Hepatic stellate cell (primary cell): ENCODE results near the gene ELOVL6.
"Not testable (repeated sequence)": the region's sequence is repeated elsewhere in the genome, so short reads cannot be mapped to it uniquely, and the experiment has no call there.

ENCODE experiments used
- DNase-seq: peaks from one replicate; pipeline ENCODE4 v3.0.0; 2011; ENCODE audit warnings: low spot score

Gene ELOVL6

DNA sequence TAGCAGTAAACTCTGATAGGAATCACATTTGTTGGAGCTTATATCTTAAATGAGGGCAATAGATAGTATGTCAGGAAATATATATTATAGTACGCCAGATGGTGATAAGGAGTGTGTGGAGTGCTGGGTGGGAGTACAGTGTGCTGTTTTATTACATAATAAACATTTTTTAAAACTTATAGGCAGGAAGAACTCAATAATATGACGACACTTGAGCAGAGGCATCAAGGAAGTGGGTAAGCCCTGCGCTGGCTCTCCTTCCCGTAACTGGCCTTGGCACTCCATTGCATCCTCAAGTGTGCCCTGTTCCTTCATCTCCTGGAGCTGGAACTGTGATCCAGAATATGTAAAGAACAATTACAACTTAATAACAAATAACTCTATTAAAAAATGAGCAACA lies 123.8 kb downstream of the ELOVL6 start:
- DNase-seq: no peak

DNA sequence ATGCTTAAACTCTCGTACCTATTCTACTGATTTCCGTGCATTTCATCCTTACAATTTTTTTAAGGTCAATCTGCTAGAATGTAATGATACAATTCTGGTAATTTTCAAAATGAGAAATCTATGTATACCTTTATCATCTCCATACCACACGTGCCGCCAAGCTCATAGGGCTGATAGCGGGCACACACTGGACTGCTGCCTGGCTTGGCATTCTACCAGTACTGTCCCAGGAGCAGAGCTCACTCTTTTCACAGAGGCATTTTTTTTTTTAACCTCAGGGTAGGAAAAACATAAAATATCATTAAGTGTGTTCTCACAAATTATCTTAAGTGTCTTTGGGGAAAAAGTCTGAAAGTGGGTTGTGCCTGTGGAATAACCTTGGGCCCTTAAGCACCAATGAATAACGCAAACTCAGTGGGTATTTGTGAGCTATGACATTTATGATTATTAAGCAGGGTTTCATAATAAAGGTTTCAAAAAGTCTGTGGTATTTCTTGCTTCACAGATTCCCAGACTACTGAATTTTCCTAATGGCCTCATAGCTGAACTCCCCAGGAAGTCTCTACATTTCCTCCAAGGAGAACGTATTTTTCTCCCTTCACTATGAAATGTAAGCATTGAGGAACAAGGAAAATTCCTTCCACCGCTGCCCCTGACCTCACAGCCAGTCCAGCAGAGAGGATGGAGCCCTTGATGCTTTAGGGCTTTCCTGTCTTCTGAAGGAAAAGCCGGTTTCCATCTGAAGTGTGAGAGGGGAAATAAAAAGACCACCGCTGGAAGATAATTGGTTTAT lies 125.2 kb downstream of the ELOVL6 start:
- no peak for DNase-seq

DNA sequence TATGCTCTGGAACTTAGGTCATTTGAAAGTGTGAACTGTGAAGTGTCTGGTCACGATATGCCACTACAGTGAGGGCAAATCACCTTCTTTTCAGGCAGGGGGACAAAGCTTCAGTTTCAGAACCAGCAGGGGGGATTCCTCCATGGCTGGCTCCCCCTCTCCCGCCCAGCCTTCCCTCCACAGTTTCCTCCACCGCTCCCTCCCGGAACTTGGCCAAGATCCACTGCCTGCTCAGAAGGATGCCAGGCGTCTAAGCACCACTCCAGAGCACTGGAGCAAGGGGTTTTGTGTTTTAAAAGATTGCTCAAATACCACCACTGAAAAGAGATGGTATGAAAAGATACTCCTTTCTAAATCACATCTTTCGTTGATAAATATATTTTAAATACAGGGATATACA lies 126.9 kb downstream of the ELOVL6 start:
- DNase-seq: no peak

DNA sequence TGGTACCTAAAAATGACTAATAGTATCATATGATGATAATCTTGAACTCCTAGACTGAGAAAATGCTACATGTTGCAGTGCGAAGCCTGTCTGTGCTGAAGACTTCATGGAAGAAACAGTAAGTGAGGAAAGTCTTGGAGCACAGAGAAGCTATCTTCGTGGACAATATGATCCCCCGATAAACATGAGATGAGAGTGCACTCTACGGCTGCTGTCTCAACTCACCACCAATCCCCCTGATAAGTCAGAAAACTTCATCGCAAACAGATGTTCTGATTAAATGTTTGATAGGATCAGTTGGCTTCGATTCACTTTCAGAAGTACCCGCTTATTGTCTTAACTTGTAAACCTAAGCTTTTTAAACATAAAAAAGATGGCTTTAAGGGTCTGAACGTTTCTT lies 130.2 kb downstream of the ELOVL6 start:
- no peak for DNase-seq

DNA sequence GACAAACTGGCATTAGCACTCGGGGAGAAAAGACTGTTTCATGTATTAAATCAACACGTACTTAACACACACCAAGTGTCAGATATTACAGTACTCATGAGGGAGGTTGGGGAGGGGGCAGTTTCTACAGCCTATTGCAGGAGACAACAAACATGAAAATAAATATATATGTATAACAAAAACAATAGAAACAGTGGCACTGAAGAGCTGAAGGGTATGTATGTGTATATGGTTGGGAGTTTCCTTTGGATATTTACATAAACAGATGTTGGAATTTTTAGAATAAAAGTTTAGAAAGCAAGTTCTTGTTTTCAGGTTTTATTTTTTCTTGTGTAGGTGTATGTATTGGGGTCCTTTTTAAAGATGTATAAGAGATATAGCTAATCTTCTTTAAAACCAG lies 133.5 kb downstream of the ELOVL6 start:
- no peak for DNase-seq

DNA sequence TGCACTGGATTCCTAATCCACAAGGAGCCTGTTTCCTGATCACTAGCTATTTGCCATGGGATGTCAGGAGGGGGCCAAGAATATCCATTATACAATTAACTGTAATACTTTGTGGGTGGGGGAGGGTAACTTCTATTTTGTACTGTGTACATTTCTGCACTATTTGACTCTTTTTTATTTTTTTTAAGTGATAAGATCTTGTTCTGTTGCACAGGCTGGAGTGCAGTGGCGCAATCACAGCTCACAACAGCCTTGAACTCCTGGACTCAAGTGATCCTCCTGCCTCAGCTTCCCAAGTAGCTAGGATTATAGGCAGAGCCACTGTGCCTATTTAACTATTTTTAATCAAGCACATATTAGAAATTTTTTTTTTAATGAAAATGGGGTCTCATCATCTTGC lies 134.1 kb downstream of the ELOVL6 start:
- DNase-seq: no peak

DNA sequence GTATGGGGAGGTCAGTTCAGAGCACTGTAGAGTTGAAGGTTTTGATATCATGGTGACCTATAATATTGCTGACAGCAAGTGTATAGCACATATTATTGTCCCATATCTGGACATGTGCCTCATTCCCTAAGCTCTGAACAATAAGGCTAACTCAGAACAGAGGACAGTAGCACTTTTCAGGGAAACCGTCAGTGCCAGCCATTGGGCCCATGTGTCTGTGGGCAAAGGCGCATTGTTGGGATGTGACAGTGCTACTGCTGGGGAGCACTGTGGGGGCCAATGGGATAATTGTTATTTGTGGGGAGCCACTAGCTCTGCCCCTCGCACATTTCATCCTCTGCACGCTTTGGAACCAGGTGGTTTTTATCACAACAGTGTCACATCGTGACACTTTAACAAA lies 136.2 kb downstream of the ELOVL6 start:
- DNase-seq: no peak

DNA sequence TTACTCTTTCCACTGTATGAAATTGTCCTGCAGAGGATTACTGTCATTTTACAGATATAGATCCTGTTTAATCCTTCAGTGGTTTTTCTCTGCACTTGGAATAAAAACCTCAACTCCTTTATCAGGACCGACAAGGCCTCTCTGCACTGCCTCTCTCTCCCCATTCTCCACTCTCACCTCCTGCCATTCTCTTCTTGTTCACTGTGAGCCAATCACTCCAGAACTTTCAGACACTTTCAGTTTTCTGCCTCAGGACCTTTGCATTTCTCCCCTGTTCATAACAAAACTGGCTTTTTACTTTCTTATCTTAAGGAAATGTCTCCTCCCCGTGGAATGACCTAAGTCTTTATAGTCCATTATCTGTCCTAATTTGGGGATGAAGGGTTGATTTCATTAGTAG lies 137.3 kb downstream of the ELOVL6 start:
- no peak for DNase-seq

DNA sequence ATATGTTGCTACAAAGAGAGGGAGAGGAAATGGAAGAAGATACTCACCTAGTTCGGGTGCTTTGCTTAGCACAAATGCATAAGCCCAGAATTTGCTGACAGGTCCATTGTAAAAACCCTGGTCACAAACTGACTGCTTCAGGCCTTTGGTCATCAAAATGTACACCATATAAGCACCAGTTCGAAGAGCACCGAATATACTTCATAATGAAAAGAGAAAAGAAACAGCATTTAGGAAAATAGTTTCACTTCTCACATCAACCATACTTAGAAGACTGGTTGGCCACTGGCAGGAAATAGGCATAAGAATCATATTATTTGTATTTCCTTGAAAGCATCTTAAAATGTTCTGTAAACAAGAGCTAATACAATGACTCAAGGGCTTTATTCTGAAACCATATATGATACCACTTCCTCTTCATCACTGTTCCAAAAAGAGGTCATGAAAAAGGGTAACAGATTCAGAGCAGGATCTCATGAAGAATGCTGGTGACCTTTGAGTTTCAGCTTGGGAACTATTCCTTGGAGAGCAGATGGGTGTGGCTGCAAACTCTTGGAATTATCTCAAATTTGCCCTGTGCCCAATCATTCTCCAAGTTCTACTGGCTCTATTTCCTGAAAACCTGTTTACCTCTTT lies 138.7 kb downstream of the ELOVL6 start:
- no peak for DNase-seq

DNA sequence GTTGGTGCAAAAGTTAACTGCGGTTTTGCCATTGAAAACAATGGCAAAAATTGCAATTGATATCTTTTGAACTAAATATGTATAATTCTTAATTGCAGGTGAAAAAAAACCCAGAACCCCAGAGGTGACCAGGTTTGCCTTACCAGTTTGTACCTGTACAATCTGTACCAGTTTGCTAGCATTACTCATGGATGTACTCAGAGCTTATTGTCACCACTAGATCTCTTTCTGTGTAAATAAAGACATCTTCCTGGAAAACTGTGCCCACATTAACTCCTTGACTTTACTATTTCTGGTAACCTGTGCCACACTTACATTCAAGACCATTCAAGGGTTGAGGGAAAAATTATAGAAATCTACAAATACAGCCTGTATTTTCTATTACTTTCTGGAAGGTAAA lies 139.7 kb downstream of the ELOVL6 start:
- no peak for DNase-seq

DNA sequence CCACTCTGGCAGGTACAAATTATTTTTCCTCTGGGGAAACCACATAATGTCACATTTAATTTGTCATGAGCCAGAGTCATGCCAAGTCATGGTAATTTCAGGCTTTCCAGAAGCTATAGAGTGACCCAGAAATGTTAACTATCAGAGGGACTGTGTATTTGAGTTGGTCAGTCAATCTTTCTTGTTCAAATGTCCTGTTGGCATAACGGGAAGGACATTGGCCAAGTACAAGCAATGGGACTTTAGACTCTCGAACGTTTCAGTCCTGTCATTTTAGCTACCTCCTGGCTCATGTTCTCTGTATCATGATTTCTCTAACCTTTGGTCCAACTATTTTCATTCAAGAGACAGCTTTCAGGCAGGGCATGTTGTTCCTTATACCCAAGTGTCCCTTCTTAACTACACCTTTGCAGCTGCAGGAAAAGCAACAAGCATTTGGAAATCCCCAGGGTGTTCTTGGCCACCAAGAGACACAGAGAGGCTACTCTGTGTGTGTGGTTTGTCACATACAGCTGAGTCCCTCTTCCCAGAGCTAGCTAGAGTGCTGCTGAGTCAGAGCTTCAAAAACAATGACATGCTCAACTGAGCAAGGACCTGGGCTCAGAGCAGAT lies 143.2 kb downstream of the ELOVL6 start:
- DNase-seq: no peak

DNA sequence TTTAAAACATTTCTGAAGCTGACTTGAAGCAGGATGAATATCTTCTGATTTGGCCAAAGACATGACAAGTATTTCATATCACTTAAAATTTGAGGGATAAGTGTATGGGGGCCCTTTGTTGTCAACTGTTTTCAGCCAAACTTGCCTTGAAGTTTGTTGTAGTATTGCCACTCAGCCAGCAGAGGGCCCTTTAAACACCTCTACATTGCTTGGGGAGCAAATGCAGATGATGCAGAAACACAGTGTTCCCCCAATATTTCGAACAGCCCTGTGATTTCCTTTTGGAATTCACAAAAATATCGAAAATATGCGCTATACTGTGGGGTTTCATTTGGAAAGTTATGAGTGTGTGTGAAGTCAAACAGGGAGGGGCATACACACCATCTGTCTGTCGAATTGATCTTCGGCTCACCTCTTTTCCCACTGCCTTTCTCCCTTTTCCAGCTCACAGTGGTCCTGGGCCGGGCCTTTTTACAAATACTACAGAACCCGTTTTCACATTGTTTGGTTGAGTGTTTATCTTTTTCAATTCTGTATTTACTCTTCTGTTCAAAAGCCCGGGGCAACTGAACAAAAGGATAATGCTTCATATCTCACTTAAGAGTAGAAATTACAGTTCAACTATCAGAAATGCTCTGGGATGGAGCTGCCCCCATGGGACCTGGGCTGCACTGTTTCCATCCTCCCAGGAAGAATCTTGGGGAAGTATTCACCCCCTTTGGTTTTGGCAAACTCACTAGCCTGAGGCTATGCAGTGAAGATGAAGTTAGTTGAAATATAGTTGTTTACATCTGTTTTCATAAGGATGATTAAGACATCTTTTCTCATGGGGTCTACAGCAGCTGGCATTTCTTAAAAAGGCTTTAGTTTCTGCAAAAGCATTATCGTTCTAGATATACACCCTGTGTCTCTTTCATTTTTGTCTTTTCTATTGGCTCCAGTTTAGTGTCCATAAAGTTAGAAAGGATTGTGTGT lies 148.2 kb downstream of the ELOVL6 start:
- DNase-seq: peak; percentile 19

DNA sequence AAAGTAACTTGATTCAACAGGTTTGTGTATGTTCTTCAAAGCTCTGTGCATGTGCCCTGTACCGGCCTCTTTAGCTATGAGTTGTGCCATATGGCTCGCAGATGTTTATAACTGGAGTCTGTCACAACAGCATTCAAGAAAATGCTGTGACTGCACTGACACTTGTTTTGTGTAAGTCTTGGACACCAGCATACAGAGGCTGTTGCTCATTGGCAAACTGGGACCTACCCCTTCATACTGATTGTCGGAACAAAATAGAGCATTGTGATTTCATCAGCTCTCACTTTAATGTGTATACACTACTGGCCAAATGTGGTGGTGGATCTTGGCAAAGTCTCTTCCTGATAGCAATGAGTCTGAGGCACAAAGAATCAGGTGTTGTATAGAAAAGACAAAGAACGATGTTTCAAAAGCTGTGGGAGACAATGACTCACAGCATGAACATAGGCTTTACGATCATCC lies 151.8 kb downstream of the ELOVL6 start:
- DNase-seq: no peak

DNA sequence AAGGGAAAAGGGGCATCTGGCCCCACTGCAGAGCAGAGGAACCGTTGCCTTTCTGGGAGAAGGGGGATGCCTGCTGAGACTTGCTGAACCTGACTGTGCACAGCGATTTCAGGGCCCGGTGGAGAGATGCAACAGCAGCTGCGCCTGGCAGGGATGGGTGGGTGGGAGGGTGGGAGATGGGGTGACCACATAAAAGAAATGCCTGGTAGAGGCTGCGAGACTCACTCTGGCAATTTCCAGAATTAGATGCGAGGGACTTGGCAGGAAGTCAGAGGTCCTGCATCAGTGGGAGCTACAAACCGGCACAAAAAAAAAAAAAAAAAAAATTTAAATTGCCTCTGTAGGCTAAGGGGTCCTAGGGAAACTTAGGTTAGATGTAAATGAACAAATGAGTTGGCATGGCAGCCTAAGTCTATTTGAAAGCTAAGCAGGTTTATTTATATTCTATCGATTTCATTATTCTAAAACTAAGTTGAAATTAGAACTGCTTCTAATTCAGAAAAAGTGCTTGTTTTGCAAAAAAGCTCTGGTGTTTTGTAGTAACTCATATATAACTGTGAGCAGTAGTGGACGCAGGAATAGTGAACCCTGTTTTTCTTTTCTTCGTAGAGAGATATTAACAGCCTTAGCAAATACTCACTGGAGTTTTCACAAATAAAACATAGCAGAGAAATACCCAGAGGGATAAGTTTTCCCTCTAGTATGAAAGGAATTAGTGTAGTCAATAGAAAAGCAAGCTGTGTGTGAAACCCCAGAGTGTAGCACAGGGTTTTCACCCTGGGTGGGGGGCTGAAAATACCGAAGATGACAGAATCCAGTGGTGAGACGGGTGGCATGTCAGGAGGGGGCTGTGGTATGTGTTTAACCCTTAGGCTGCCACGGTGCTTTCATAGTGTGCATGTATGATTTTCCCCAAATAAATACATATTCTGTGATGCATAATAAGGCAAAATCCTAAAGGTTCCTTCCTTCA lies 155.6 kb downstream of the ELOVL6 start:
- DNase-seq: no peak

DNA sequence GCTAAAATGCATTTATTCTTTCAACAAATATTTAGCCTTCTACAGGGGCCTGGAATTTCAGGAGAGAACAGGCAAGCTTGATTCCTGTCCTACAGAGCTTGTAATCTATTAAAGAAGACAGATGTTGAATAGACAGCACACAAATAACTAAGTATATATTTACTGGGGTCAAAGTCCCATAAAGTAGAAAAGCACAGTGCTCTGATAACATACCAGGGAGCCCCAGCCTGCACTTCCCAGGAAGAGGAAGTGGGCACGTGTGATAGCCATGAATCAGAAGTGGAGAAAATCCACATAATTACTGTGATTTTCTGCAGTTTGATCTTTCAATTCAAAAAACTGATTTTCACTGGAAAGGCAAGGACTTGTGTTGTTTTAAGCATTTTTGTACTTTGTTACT lies 156.7 kb downstream of the ELOVL6 start:
- DNase-seq: no peak

DNA sequence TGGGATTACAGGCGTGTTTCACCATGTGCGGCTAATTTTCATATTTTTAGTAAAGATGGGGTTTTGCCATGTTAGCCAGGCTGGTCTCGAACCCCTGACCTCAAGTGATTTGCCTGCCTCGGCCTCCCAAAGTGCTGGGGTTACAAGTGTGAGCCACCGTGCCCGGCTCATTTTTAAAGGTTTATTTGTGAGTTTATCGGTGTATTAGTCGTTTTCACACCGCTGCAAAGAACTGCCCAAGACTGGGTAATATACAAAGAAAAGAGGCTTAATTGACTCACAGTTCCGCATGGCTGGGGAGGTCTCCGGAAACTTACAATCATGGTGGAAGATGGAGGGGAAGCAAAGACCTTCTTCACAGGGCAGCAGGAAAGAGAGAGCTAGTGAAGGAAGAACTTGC lies 159.3 kb downstream of the ELOVL6 start:
- not testable (repeated sequence) for DNase-seq

DNA sequence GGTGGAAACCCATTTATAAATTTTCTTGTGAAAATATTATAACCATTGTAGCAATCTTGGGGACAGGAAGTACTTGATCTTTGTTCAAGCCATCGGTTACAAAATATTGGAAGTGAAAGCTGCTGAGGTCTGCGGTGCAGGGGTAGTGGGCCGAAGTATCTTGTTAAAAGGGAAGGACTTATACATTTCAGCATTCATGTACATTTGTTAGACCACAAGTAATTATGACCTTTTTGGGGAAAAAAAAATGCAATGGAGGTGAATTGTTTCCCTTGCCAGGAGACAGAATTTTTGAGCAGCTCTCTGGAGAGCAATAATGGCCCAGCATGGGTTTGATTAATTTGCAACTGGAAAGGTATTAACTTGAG lies 164.4 kb downstream of the ELOVL6 start:
- no peak for DNase-seq

DNA sequence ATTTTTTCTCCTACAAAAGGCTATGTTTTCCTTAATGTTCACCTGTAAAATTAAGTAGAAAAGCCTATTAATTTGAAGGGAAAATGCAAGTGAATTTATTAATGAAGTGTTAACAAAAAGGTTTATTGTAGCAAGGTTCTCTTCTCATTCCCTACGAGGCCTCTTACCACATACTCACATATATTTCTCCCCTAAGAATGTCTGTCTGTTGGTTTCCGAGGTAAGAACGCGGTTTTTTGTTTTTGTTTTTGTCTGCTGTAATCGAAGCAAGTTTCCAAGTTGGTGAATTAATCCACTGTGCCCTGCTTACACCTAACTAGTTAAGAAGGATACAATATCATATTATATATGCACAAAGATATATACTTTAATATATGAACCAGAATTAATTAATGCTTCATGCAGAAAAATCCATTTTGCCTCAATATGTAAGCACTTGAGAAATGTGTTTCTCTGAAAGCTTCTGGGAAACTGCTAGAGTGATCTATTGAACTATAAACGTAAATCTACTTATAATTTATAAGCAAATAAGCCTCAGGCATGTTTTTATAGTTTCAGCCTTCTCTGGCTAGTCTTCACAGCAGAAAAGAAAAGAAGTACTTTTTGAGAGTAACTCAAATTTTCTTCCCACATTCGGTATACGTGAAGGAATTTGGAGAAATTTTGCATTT lies 164.9 kb downstream of the ELOVL6 start:
- no peak for DNase-seq

DNA sequence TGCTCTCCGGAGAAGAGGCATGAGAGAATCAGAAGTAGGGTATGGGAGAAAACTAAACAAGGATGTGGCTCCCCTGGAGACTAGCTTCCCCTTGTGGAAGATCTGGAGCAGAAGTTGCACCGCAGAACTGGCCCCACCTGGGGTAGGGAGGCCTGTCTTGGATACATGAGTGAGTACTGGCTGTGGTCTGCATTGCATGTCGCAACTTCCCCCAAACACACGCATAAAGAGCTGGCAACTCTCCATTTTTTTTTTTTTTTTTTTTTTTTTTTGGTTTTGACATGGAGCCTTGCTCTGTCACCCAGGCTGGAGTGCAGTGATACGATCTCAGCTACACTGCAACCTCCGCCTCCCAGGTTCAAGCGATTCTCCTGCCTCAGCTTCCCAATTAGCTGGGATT lies 165.8 kb downstream of the ELOVL6 start:
- DNase-seq: no peak

DNA sequence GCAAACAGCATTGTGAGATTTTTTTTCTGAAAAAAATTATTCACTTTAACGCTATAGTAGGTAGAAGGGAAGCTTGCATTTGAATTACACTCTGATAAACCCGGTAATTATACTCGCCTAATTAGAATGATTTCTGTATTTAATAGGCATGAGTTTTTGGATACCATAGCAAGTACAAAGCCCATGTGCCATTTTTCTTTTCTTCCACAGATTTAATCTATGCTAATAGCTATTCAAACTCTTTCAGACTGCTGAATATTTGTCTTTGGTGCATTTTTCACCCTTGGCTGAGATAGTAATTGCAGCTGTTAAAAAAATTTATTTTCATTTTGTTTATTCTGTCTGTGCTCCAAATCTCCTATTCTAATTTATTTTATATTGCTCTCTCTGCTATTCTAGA lies 172.7 kb downstream of the ELOVL6 start:
- DNase-seq: no peak

DNA sequence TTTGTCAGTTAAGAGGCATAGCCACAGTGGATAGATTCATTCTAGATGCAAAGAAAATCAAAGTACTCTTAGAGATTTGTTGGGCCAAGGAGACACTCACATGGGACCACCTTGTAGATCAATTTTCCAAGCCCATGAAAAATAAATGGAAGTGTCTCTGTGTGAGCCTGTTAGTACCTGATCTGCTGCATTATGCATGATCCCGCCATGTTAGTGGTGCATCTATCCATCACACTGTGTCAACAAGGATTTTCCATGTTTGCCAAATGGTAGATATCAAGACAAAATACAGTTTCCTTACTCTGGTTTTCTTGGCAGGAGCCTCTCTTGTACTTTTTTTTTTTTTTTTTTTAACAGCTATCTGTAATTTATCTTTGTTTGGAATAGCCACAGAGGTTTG lies 173.4 kb downstream of the ELOVL6 start:
- no peak for DNase-seq
